GM12878 (cell line): ENCODE results near the gene MIEF1. TPM values are rescaled to one million over a fixed set of nuclear protein-coding genes. Genes with fewer than 3 reads are reported as not detected.
A peak's percentile ranks its signal among the peaks of the same experiment; 100 is the strongest.
"Not testable (repeated sequence)": the region's sequence is repeated elsewhere in the genome, so short reads cannot be mapped to it uniquely, and the experiment has no call there.

Source experiments
- ATAC-seq: fragments of 200-7000 bp; cut with Tn5 transposase; 3 replicates; pipeline ENCODE4 v1.9.1; 2020; ENCODE audit warnings: mild to moderate bottlenecking, moderate library complexity
- BruUV-seq: library from RNA; stranded (reverse); fragments of 400-500 nt; replicated peaks from 2 replicates; lab custom pipeline; 2021; lab: Mats Ljungman, UMichigan
- CTCF ChIA-PET: fragments of 300-600 bp; sonication (Branson Sonifier 250); formaldehyde crosslinking; extraction: SDS; loops from one replicate; lab custom pipeline; 2021; ENCODE audit warnings: inconsistent platforms; lab: Yijun Ruan, JAX
- POLR2A ChIA-PET: fragments of 350-600 bp; formaldehyde crosslinking; extraction: SDS; loops from one replicate; lab custom pipeline; 2021; ENCODE audit warnings: inconsistent platforms; lab: Charles Lee
- RAD21 ChIA-PET: fragments of 300-600 bp; sonication (Branson Sonifier 250); formaldehyde crosslinking; loops from one replicate; lab custom pipeline; 2023; ENCODE audit warnings: antibody characterized with exemption; ENCODE audit not compliant: unreplicated experiment; lab: Charles Lee
- SMC1A ChIA-PET: fragments of 300-600 bp; sonication (Branson Sonifier 250); formaldehyde crosslinking; loops from one replicate; lab custom pipeline; 2023; ENCODE audit not compliant: unreplicated experiment, uncharacterized antibody; lab: Charles Lee
- DNase-seq: peaks from one replicate; pipeline ENCODE4 v3.0.0-alpha.2; 2011; ENCODE audit warnings: low read depth, low spot score
- FAIRE-seq: peaks from 3 replicates; lab custom pipeline; 2011; peaks lifted over from hg19 to GRCh38; lab: Jason Lieb, UNC
- H2AFZ ChIP-seq: 2 replicates; pipeline ENCODE4 v1.6.0; 2011; ENCODE audit warnings: low read depth, low read length, control low read depth; ENCODE audit not compliant: control insufficient read depth
- H3K27ac ChIP-seq: 2 replicates; pipeline ENCODE4 v1.5.1; 2011; ENCODE audit warnings: control low read depth; ENCODE audit not compliant: control insufficient read depth, insufficient read depth
- H3K27me3 ChIP-seq, 2 experiments: replicated peaks in 1 of 2; 2 replicates each; pipeline versions ENCODE4 v1.6.0 to v1.6.1; 2011; ENCODE audit warnings: low read length in 1 of 2; ENCODE audit not compliant: control insufficient read depth in 2 of 2, insufficient read depth in 2 of 2
- H3K36me3 ChIP-seq, 2 experiments: 2 replicates each; pipeline ENCODE4 v1.5.1; 2011; ENCODE audit warnings: low read length in 1 of 2; ENCODE audit not compliant: control insufficient read depth in 2 of 2, insufficient read depth in 2 of 2
- H3K4me1 ChIP-seq: 2 replicates; pipeline ENCODE4 v1.6.1; 2011; ENCODE audit warnings: mild to moderate bottlenecking, low read length, moderate library complexity, mixed read lengths; ENCODE audit not compliant: control insufficient read depth, insufficient read depth
- H3K4me2 ChIP-seq: 2 replicates; pipeline ENCODE4 v1.6.0; 2011; ENCODE audit warnings: control low read depth; ENCODE audit not compliant: control insufficient read depth, insufficient read depth
- H3K4me3 ChIP-seq: fragments of 200-600 bp; sonication (generic); 2 replicates; pipeline ENCODE4 v1.5.1; 2016
- H3K79me2 ChIP-seq: 2 replicates; pipeline ENCODE4 v1.6.0; 2011; ENCODE audit warnings: low read length; ENCODE audit not compliant: control insufficient read depth, insufficient read depth
- H3K9ac ChIP-seq: 2 replicates; pipeline ENCODE4 v1.8.0; 2011; ENCODE audit warnings: low read length, control low read depth, mixed read lengths; ENCODE audit not compliant: control insufficient read depth, insufficient read depth
- H3K9me3 ChIP-seq: replicated peaks from 3 replicates; pipeline ENCODE4 v1.5.1; 2011; ENCODE audit warnings: mild to moderate bottlenecking, low read length; ENCODE audit not compliant: control insufficient read depth, insufficient read depth
- H4K20me1 ChIP-seq: 2 replicates; pipeline ENCODE4 v1.6.0; 2011; ENCODE audit not compliant: control insufficient read depth, insufficient read depth
- BACH1 ChIP-seq: fragments of 450-650 bp; IDR thresholded peaks from 2 replicates; pipeline ENCODE4 v1.6.1; 2017; ENCODE audit warnings: mild to moderate bottlenecking, borderline replicate concordance
- BCLAF1 ChIP-seq: fragments of 450-650 bp; IDR thresholded peaks from 2 replicates; pipeline ENCODE4 v1.6.1; 2017; ENCODE audit warnings: antibody characterized with exemption, mild to moderate bottlenecking, moderate library complexity
- BMI1 ChIP-seq: fragments of 450-650 bp; IDR thresholded peaks from 2 replicates; pipeline ENCODE4 v1.6.1; 2016; ENCODE audit warnings: mild to moderate bottlenecking, moderate library complexity, borderline replicate concordance
- HCFC1 ChIP-seq: fragments of 150-350 bp; IDR thresholded peaks from 2 replicates; pipeline ENCODE4 v1.6.1; 2014; ENCODE audit warnings: low read length
- HDGF ChIP-seq: fragments of 450-650 bp; IDR thresholded peaks from 2 replicates; pipeline ENCODE4 v1.6.1; 2016; ENCODE audit warnings: antibody characterized with exemption
- POLR2AphosphoS2 ChIP-seq: IDR thresholded peaks from 2 replicates; pipeline ENCODE4 v1.6.1; 2011; ENCODE audit warnings: low read depth, mild to moderate bottlenecking, low read length, improper control_type of control experiment, moderate library complexity
- POLR2AphosphoS5 ChIP-seq: IDR thresholded peaks from 2 replicates; pipeline ENCODE4 v1.6.1; 2011; ENCODE audit warnings: mild to moderate bottlenecking, low read length, inconsistent platforms
- RELB ChIP-seq: fragments of 450-650 bp; IDR thresholded peaks from 2 replicates; pipeline ENCODE4 v1.6.1; 2017; ENCODE audit warnings: low read depth, mild to moderate bottlenecking, moderate library complexity
- SRF ChIP-seq, 2 experiments: IDR thresholded peaks; 2 replicates each; pipeline ENCODE4 v1.6.1; 2011; ENCODE audit warnings: low read depth in 2 of 2, low read length in 2 of 2, mild to moderate bottlenecking in 1 of 2, moderate library complexity in 1 of 2
- TAF1 ChIP-seq: IDR thresholded peaks from 2 replicates; pipeline ENCODE4 v1.6.1; 2011; ENCODE audit warnings: mild to moderate bottlenecking, low read depth, low read length, borderline replicate concordance
- WRNIP1 ChIP-seq: IDR thresholded peaks from 2 replicates; pipeline ENCODE4 v1.6.1; 2011; ENCODE audit warnings: low read depth, low read length, improper control_type of control experiment, borderline replicate concordance
- YY1 ChIP-seq: IDR thresholded peaks from 2 replicates; pipeline ENCODE4 v1.6.1; 2011; ENCODE audit warnings: low read depth, mild to moderate bottlenecking, low read length
- ZNF687 ChIP-seq: fragments of 450-650 bp; IDR thresholded peaks from 2 replicates; pipeline ENCODE4 v1.6.1; 2017; ENCODE audit warnings: mild to moderate bottlenecking, moderate library complexity
- WGBS: methylation state at CpG from one replicate; pipeline ENCODE4 v1.1.6; 2016; ENCODE audit warnings: low lambda C conversion rate; ENCODE audit not compliant: insufficient replicate concordance, insufficient coverage; ENCODE audit errors: missing lambda C conversion rate; 5-methylcytosine and 5-hydroxymethylcytosine counted together
- in situ Hi-C: fragments of 300-500 bp; cut with MboI; formaldehyde crosslinking; loops from 9 replicates; pipeline ENCODE4 v1.14.3; 2018; ENCODE audit warnings: mixed read lengths
- intact Hi-C: fragments of 100-400 bp; cut with micrococcal nuclease; formaldehyde crosslinking; loops from one replicate; pipeline ENCODE4 v1.14.2; 2022; ENCODE audit not compliant: unreplicated experiment
- polyA plus RNA-seq, 11 experiments: library from polyadenylated mRNA; depleted of rRNA in 4 of 11; unstranded in 6 of 11; stranded (reverse) in 5 of 11; fragments of >200 nt; fragmentation: Nextera tagmentation in 4 of 11; fragmentation: Illumina TruSeq in 1 of 11; extraction: Ambion mirVana in 4 of 11; extraction: Trizol in 1 of 11; gene quantifications; 1 replicate in 1 of 11; 2 replicates in 10 of 11; pipeline versions ENCODE4 v1.2.1 to v1.2.3, GENCODE V29; 2011 to 2016; ENCODE audit warnings: inconsistent platforms in 2 of 11, missing spikeins in 2 of 11, low read depth in 1 of 11
- total RNA-seq, 4 experiments: library from RNA; depleted of rRNA in 3 of 4; stranded (reverse); fragments of >200 nt in 3 of 4; fragmentation: Illumina TruSeq in 1 of 4; extraction: Trizol in 1 of 4; gene quantifications; 2 replicates each; pipeline versions ENCODE4 v1.2.1 to v1.2.3, GENCODE V29; 2013 to 2021

MIEF1 gene
- total and polyA plus RNA-seq, 10 of the 15 experiments (the other 5 are each of a cell fraction or from before 2014, with no cell fraction given), result 12.4 to 52.3 (median 29.3) TPM

- peaks cover 60% of the 10 kb centered on the region for H3K79me2 ChIP-seq
- BruUV-seq, result TSS peak; percentile 78
- H3K36me3 ChIP-seq, result peaks cover 23% of the 10 kb centered on the region in 2 experiments; a peak in 3 of 4 replicates
- H3K4me3 ChIP-seq, result peak overlapping the region; percentile 97
- H3K9me3 ChIP-seq, H3K27me3 ChIP-seq, SMC1A ChIA-PET, H2AFZ ChIP-seq, DNase-seq, FAIRE-seq, ATAC-seq: not testable (repeated sequence)
- peak overlapping the region; percentile 97 for H3K4me2 ChIP-seq
- ChIA-PET CTCF (interaction anchor here (2.3 to 17.8 kb wide), 2 partner anchors 8 to 24 kb away, joined by 43 to 372 read pairs; partner anchors contain the start of gene MIEF1), RAD21 (interaction anchor here (1.0 to 1.6 kb wide), 2 partner anchors 8 to 19 kb away, joined by 3 to 9 read pairs; partner anchors contain the start of gene MIEF1), POLR2A (interaction anchor here (0.5 to 0.7 kb wide), 2 partner anchors 8 to 54 kb away, joined by 4 read pairs; no protein-coding TSS in a partner anchor)
- peak overlapping the region; percentile 96 for H3K27ac ChIP-seq
- H3K9ac ChIP-seq, result peak overlapping the region; percentile 99
- TF ChIP-seq SRF (IDR thresholded peaks at IDR 0.05; ENCODE audit: low read depth in 2 of 2, low read length in 2 of 2) (peak; percentile 75 to 93), BACH1 (peak; percentile 6; the same call in 1 of the 2 replicates), WRNIP1 (0 out of 2 replicates have a peak, but pooled peaks have one; percentile 30), YY1 (peak; percentile 11; the same call in 1 of the 2 replicates), POLR2AphosphoS2 (peak; percentile 28; the same call in 1 of the 2 replicates), BMI1 (0 out of 2 replicates have a peak, but pooled peaks have one; percentile 23), BCLAF1 (0 out of 2 replicates have a peak, but pooled peaks have one; percentile 37), RELB (peak; percentile 10; the same call in 1 of the 2 replicates), HCFC1 (0 out of 2 replicates have a peak, but pooled peaks have one; percentile 6), POLR2AphosphoS5 (peak; percentile 55), ZNF687 (peak; percentile 23; the same call in 1 of the 2 replicates), TAF1 (peak; percentile 55; the same call in 1 of the 2 replicates), HDGF (0 out of 2 replicates have a peak, but pooled peaks have one; percentile 45)
- 2% methylated on average over 28 of the region's 28 CpGs for WGBS
- intact Hi-C loops (loop anchor here (2.0 to 5.0 kb wide), 2 partner anchors 18 to 74 kb away; partner anchors contain the start of gene MIEF1), in situ Hi-C loops (loop anchor here (25.0 kb wide), 1 partner anchor 359 kb away; the partner anchor contains the start of gene CBX7)
- peaks cover 29% of the 10 kb centered on the region for H4K20me1 ChIP-seq
- H3K4me1 ChIP-seq, result peaks cover 24% of the 10 kb centered on the region
Measured at GRCh38 chr22:39521106-39521885, 19.2 kb downstream of the MIEF1 start.
